HepG2 (cell line): ENCODE measurements around the gene NMBR. TPM values are rescaled to one million over a fixed set of nuclear protein-coding genes. Genes with fewer than 3 reads are reported as not detected.

ENCODE experiments used
- FOSL2 ChIP-seq: sonication (generic); formaldehyde crosslinking; IDR thresholded peaks from 2 replicates; pipeline ENCODE4 v1.4.0; 2020; ENCODE audit warnings: missing genetic modification reagents
- FOXJ3 ChIP-seq: sonication (generic); formaldehyde crosslinking; IDR thresholded peaks from 2 replicates; pipeline ENCODE4 v1.4.0; 2020; ENCODE audit warnings: missing genetic modification reagents, mild to moderate bottlenecking, borderline replicate concordance
- FOXK2 ChIP-seq: fragments of 450-650 bp; IDR thresholded peaks from 2 replicates; pipeline ENCODE4 v1.6.1; 2016
- HMG20A ChIP-seq: IDR thresholded peaks from 2 replicates; pipeline ENCODE4 v1.6.1; 2016; ENCODE audit warnings: borderline replicate concordance
- KAT7 ChIP-seq: IDR thresholded peaks from 2 replicates; pipeline ENCODE4 v1.6.1; 2018; ENCODE audit warnings: borderline replicate concordance, missing compliant biosample characterization
- KDM4B ChIP-seq: sonication (generic); formaldehyde crosslinking; IDR thresholded peaks from 2 replicates; pipeline ENCODE4 v1.4.0; 2020; ENCODE audit warnings: missing genetic modification reagents
- KLF11 ChIP-seq: IDR thresholded peaks from 2 replicates; pipeline ENCODE4 v1.6.1; 2016; ENCODE audit warnings: missing compliant biosample characterization
- MTA1 ChIP-seq: sonication (generic); formaldehyde crosslinking; IDR thresholded peaks from 2 replicates; pipeline ENCODE4 v1.4.0; 2020; ENCODE audit warnings: missing genetic modification reagents, mild to moderate bottlenecking, borderline replicate concordance
- SAP130 ChIP-seq: IDR thresholded peaks from 2 replicates; pipeline ENCODE4 v1.6.1; 2016; ENCODE audit warnings: low read depth
- ZBTB38 ChIP-seq: sonication (generic); formaldehyde crosslinking; IDR thresholded peaks from 2 replicates; pipeline ENCODE4 v1.5.1; 2020; ENCODE audit warnings: mild to moderate bottlenecking, missing genetic modification reagents
- ZC3H13 ChIP-seq: sonication (generic); formaldehyde crosslinking; IDR thresholded peaks from 2 replicates; pipeline ENCODE4 v1.8.1; 2023; ENCODE audit warnings: mild to moderate bottlenecking, missing genetic modification reagents, moderate library complexity
- ZMYM2 ChIP-seq: sonication (generic); formaldehyde crosslinking; IDR thresholded peaks from 2 replicates; pipeline ENCODE4 v1.8.0; 2022; ENCODE audit warnings: mild to moderate bottlenecking, missing genetic modification reagents
- ZNF235 ChIP-seq: sonication (generic); formaldehyde crosslinking; IDR thresholded peaks from 2 replicates; pipeline ENCODE4 v1.8.1; 2023; ENCODE audit warnings: mild to moderate bottlenecking, missing genetic modification reagents, borderline replicate concordance
- ZNF260 ChIP-seq: sonication (generic); formaldehyde crosslinking; IDR thresholded peaks from 2 replicates; pipeline ENCODE4 v1.4.0; 2020; ENCODE audit warnings: missing genetic modification reagents, low read depth, mild to moderate bottlenecking, borderline replicate concordance
- ZNF460 ChIP-seq: sonication (generic); formaldehyde crosslinking; IDR thresholded peaks from 2 replicates; pipeline ENCODE4 v1.5.1; 2020; ENCODE audit warnings: missing genetic modification reagents, mild to moderate bottlenecking, borderline replicate concordance
- ZNF768 ChIP-seq: sonication (generic); formaldehyde crosslinking; IDR thresholded peaks from 2 replicates; pipeline ENCODE4 v1.4.0; 2020; ENCODE audit warnings: missing genetic modification reagents
- polyA plus RNA-seq, 8 experiments: library from polyadenylated mRNA; depleted of rRNA in 3 of 8; stranded (reverse) in 7 of 8; unstranded in 1 of 8; fragments of >200 nt; fragmentation: Illumina TruSeq in 4 of 8; extraction: Trizol in 4 of 8; gene quantifications; 2 replicates each; pipeline versions ENCODE4 v1.2.1 to v1.2.3, GENCODE V29; 2011 to 2016; ENCODE audit warnings: low read depth in 4 of 8, missing spikeins in 1 of 8, mixed read lengths in 1 of 8; ENCODE audit not compliant: insufficient read depth in 1 of 8
- total RNA-seq, 5 experiments: library from RNA; depleted of rRNA; stranded (reverse); fragments of >200 nt; fragmentation: Illumina TruSeq; extraction: Trizol; gene quantifications; 2 replicates each; pipeline ENCODE4 v1.2.3, GENCODE V29; 2016; ENCODE audit warnings: low read depth in 1 of 5
- TF ChIP-seq, protein P1 (sequence below): sonication (generic); formaldehyde crosslinking; IDR thresholded peaks from 2 replicates; pipeline ENCODE4 v1.5.0; 2020; ENCODE audit warnings: mild to moderate bottlenecking, missing genetic modification reagents, borderline replicate concordance
- TF ChIP-seq, protein P2 (sequence below): sonication (generic); formaldehyde crosslinking; IDR thresholded peaks from 2 replicates; pipeline ENCODE4 v1.5.1; 2020; ENCODE audit warnings: mild to moderate bottlenecking, moderate library complexity, missing genetic modification reagents
- TF ChIP-seq, protein P3 (sequence below): sonication (generic); formaldehyde crosslinking; IDR thresholded peaks from 2 replicates; pipeline ENCODE4 v1.5.1; 2020; ENCODE audit warnings: missing genetic modification reagents, mild to moderate bottlenecking, borderline replicate concordance
- TF ChIP-seq, protein P4 (sequence below): sonication (generic); formaldehyde crosslinking; IDR thresholded peaks from 2 replicates; pipeline ENCODE4 v1.4.0; 2020; ENCODE audit warnings: low read depth, mild to moderate bottlenecking, missing genetic modification reagents

The NMBR gene
- total and polyA plus RNA-seq, 2 of the 13 experiments (the other 11 are each of a cell fraction or from before 2014, with no cell fraction given): not detected

DNA sequence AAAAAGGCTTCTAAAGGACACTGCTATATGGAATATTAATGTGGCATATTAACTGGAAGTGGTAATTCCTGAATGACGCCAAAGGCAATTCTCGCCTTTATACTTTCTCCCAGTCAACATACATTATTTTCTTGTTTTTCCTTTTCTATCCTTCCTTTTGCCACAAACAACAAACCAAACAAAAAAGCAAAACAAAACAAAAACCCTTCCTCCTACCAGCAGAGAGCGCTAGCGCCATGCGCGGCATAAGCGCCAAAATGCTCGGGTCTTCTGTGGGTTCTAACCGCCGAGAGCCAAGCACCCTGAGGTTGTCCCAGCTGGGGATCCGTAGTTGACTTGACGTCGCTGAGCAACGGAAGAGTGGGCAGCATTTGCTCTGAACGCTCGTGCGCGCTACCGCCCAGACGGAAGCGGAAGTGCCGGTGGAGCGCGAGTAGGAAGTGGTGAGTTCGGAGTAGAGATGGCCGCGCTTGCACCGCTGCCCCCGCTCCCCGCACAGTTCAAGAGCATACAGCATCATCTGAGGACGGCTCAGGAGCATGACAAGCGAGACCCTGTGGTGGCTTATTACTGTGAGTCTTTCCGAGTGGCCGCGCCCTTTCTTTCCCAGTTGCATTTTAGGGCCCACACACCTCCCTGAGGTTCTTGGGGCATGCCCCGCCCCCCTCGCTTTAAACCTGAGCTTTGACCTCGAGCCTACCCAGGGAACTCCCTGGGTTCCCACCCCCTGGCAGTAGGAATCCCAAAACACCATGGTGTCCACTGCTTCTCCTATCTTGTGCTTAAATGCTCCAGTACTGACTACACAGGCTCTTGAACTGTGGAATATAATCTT, at the start of gene NMBR, which contains the start of gene VTA1 (continued):
- TF ChIP-seq, protein P1, sequence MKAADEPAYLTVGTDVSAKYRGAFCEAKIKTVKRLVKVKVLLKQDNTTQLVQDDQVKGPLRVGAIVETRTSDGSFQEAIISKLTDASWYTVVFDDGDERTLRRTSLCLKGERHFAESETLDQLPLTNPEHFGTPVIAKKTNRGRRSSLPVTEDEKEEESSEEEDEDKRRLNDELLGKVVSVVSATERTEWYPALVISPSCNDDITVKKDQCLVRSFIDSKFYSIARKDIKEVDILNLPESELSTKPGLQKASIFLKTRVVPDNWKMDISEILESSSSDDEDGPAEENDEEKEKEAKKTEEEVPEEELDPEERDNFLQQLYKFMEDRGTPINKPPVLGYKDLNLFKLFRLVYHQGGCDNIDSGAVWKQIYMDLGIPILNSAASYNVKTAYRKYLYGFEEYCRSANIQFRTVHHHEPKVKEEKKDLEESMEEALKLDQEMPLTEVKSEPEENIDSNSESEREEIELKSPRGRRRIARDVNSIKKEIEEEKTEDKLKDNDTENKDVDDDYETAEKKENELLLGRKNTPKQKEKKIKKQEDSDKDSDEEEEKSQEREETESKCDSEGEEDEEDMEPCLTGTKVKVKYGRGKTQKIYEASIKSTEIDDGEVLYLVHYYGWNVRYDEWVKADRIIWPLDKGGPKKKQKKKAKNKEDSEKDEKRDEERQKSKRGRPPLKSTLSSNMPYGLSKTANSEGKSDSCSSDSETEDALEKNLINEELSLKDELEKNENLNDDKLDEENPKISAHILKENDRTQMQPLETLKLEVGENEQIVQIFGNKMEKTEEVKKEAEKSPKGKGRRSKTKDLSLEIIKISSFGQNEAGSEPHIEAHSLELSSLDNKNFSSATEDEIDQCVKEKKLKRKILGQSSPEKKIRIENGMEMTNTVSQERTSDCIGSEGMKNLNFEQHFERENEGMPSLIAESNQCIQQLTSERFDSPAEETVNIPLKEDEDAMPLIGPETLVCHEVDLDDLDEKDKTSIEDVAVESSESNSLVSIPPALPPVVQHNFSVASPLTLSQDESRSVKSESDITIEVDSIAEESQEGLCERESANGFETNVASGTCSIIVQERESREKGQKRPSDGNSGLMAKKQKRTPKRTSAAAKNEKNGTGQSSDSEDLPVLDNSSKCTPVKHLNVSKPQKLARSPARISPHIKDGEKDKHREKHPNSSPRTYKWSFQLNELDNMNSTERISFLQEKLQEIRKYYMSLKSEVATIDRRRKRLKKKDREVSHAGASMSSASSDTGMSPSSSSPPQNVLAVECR (CRISPR knock-in tag): peak; percentile 100
- peak; percentile 77; the same call in 1 of the 2 replicates for TF ChIP-seq FOXK2
- peak; percentile 73; the same call in 1 of the 2 replicates for TF ChIP-seq ZNF768 (CRISPR knock-in tag)
- peak; percentile 76 for TF ChIP-seq FOXJ3 (CRISPR knock-in tag)
- 0 out of 2 replicates have a peak, but pooled peaks have one; percentile 41 for TF ChIP-seq ZMYM2
- TF ChIP-seq ZNF235 (CRISPR knock-in tag): 0 out of 2 replicates have a peak, but pooled peaks have one; percentile 14
- TF ChIP-seq, protein P2, sequence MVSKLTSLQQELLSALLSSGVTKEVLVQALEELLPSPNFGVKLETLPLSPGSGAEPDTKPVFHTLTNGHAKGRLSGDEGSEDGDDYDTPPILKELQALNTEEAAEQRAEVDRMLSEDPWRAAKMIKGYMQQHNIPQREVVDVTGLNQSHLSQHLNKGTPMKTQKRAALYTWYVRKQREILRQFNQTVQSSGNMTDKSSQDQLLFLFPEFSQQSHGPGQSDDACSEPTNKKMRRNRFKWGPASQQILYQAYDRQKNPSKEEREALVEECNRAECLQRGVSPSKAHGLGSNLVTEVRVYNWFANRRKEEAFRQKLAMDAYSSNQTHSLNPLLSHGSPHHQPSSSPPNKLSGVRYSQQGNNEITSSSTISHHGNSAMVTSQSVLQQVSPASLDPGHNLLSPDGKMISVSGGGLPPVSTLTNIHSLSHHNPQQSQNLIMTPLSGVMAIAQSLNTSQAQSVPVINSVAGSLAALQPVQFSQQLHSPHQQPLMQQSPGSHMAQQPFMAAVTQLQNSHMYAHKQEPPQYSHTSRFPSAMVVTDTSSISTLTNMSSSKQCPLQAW: peak; percentile 98
- peak; percentile 77 for TF ChIP-seq FOSL2
- peak; percentile 92 for TF ChIP-seq KLF11
- TF ChIP-seq, protein P3, sequence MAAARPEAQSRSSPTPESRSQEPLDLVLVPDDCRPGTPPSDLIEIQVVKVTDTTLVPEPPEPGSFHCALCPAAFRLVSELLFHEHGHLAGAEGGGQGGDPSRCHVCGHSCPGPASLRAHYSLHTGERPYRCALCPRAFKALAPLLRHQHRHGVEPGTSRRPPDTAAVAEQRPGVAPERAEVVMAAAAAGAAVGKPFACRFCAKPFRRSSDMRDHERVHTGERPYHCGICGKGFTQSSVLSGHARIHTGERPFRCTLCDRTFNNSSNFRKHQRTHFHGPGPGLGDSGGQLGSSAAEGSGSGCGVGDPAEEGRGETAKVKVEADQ (CRISPR knock-in tag): peak; percentile 98
- TF ChIP-seq MTA1: peak; percentile 95
- peak; percentile 62; the same call in 1 of the 2 replicates for TF ChIP-seq ZC3H13 (CRISPR knock-in tag)
- peak; percentile 100 for TF ChIP-seq SAP130 (CRISPR knock-in tag)
- TF ChIP-seq HMG20A (CRISPR knock-in tag): peak; percentile 47; the same call in 1 of the 2 replicates
- peak; percentile 97 for TF ChIP-seq KAT7 (CRISPR knock-in tag)
- TF ChIP-seq, protein P4, sequence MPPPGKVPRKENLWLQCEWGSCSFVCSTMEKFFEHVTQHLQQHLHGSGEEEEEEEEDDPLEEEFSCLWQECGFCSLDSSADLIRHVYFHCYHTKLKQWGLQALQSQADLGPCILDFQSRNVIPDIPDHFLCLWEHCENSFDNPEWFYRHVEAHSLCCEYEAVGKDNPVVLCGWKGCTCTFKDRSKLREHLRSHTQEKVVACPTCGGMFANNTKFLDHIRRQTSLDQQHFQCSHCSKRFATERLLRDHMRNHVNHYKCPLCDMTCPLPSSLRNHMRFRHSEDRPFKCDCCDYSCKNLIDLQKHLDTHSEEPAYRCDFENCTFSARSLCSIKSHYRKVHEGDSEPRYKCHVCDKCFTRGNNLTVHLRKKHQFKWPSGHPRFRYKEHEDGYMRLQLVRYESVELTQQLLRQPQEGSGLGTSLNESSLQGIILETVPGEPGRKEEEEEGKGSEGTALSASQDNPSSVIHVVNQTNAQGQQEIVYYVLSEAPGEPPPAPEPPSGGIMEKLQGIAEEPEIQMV (CRISPR knock-in tag): peak; percentile 93
- TF ChIP-seq KDM4B (CRISPR knock-in tag): peak; percentile 98
- no peak; the same call in 1 of the 2 replicates for TF ChIP-seq ZNF460 (CRISPR knock-in tag)
- peak; percentile 92 for TF ChIP-seq ZBTB38 (CRISPR knock-in tag)
- no peak for TF ChIP-seq ZNF260 (CRISPR knock-in tag)
